Measurements from ENCODE around the gene RTKN.
A peak's percentile ranks its signal among the peaks of the same experiment; 100 is the strongest.
"Not testable (repeated sequence)": the region's sequence is repeated elsewhere in the genome, so short reads cannot be mapped to it uniquely, and the experiment has no call there.

RTKN gene

DNA sequence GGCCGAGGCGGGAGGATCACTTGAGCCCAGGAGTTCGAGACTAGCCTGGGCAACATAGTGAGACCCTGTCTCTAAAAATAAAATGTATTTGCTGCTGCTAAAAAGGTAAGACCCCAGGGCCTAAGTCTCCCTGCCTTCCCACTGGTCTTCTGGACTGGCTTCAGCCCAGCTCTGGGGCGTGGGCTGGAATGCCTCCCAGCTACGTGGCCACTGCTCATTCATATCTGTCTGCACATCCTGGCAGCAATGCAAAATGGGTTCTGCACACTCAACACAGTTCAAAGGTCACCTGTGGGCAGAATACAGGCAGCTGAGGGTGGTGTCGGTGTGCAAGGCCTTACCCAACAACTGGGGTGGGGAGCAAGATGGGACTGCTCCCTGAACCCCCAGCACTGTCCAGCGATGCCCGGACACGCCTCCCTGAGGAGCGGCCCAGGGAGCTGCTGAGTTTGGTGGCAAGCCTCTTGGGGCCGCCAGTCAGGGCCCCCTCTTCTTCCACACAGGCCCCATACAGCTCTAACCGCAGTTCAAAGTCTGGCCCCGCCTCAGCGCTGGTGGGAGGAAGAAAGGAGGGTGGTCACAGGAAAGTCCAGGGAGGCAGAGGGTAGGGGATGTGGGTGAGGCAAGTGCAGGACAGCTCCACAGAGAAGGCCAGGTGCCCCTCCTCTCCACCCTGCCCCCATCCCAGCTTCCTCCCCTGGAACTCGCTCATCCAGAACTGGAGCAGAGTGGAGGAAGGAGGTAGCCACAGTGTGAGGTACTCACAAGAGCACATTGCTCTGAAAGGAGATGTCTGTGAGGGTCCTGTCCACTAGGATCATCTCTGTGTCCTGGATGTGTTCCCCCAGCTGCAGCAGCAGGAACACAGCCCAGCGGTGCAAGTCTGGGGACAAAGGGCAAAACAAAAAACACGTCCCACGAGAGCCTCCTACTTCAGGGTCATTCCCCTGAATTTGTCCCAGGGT lies 12.0 kb downstream of the RTKN start:
- peak; percentile 19 for ATAC-seq

DNA sequence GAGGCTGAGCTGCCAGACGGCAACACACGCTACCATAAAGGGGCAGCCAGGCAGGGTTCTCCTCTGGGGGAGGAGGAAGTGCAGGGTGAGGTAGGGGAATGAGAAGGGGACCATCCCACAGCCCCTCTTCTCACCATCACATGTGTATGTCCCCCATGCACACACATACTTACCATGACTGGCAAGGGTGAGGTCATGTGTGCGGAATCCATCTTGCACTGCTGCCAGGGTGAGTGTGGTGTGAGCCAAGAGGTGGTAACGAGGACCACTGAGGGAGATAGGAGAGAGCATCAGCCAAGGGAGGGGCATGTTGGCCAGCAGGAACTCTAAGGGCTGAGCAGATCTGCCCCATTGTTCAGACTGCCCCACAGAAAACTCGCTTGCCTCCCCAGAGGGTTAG lies 13.1 kb downstream of the RTKN start:
- Mint-ChIP-seq H3K27me3 (no peaks in the 10 kb centered on the region), H3K4me1 (peaks cover under 1% of the 10 kb centered on the region), H3K4me3 (no peak overlapping the region), H3K27ac (peak overlapping the region in 1 of 2 donors; percentile 0), H3K9me3 (no peaks in the 10 kb centered on the region)
- ATAC-seq (no peak), DNase-seq (no peak)

More for the DNA sequence above, 12.0 kb downstream of the RTKN start:
- no peak for DNase-seq
- no peaks in the 10 kb centered on the region for H3K27me3 Mint-ChIP-seq
- H3K4me3 Mint-ChIP-seq, result no peak overlapping the region
- no peaks in the 10 kb centered on the region for H3K9me3 Mint-ChIP-seq
- peak overlapping the region in 1 of 2 donors; percentile 38 for H3K27ac Mint-ChIP-seq
- H3K4me1 Mint-ChIP-seq, result no peaks in the 10 kb centered on the region

DNA sequence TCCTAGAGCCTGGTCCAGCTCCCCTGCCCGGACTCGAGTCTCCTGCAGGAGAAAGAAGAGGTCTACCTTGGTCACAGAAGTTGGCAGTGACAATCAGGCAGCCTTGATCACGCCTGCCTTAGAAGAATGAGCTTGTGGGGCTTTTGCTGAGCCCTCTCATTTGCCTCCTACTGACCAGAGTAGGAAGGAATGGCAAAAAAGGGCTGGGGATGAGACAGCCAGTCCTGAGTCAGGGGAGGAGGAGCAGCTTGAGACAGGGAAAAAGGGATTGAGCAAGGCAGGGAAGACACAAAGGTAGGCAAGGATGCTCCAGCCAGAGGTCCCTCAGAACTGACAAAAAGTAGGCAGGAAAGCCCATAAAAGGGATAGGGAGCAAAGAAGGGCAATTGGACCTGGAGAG lies 14.2 kb downstream of the RTKN start:
- H3K4me3 Mint-ChIP-seq, result no peak overlapping the region

DNA sequence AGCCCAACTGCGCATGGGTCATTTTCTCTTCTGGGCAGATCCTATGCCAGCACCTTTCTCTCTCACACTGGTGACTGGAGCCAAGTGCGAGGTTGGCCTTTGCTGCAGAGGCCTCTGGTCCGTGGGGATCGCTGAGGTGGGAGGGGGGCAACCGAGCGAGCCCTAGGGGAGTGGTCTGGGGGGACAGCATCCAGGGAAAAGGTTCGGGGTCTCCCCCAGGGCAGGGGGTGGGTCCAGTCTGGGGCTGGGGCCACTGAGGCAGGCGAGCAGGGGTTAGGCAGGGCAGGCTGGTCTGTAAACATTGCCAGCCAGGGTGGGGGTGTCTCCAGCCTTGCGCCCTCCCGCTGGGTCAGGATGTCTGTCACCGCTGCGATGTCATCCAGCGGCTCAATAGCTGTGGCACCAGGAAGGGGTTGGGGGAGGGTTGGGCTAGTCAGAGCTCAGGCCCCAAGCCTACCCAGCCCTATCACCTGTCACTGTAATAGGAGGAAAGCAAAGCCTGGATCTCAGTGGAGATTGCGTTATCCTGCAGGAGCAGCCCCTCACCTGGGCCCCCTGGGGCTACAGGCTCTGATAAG lies 15.5 kb downstream of the RTKN start:
- no peaks in the 10 kb centered on the region for H3K9me3 Mint-ChIP-seq
- peaks cover 19% of the 10 kb centered on the region for H3K4me1 Mint-ChIP-seq
- H3K27ac Mint-ChIP-seq, result peak overlapping the region in 1 of 2 donors; percentile 24
- ATAC-seq (no peak), DNase-seq (no peak)
- H3K4me3 Mint-ChIP-seq, result no peak overlapping the region
- no peaks in the 10 kb centered on the region for H3K27me3 Mint-ChIP-seq

More for the DNA sequence above, 14.2 kb downstream of the RTKN start:
- H3K9me3 Mint-ChIP-seq, result no peaks in the 10 kb centered on the region
- no peak for DNase-seq
- H3K4me1 Mint-ChIP-seq, result peaks cover 12% of the 10 kb centered on the region
- H3K27ac Mint-ChIP-seq, result peak overlapping the region in 1 of 2 donors; percentile 1
- ATAC-seq, result no peak
- H3K27me3 Mint-ChIP-seq, result no peaks in the 10 kb centered on the region

DNA sequence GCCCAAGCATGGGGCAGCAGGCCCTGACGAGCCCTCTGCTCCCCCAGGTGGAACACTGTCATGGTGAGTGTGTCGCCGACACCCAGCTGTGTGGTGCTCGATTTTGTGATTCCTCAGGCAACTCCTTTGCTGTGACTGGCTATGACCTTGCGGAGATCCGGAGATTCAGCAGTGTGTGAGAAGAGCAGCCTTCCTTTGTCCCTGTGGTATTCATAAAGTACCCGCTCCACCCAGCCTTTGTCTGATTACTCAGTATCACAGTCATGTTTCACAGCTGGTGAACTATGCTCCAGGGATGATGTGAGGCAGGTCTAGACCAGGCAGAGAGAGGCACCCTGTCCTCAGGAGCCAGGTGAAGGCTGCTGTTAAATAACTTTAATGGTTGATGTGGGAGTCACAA lies 16.2 kb downstream of the RTKN start:
- Mint-ChIP-seq H3K4me1 (peaks cover 25% of the 10 kb centered on the region), H3K27ac (peak overlapping the region; percentile 36 to 43), H3K4me3 (no peak overlapping the region), H3K27me3 (no peaks in the 10 kb centered on the region), H3K9me3 (no peaks in the 10 kb centered on the region)
- ATAC-seq (no peak), DNase-seq (no peak)

DNA sequence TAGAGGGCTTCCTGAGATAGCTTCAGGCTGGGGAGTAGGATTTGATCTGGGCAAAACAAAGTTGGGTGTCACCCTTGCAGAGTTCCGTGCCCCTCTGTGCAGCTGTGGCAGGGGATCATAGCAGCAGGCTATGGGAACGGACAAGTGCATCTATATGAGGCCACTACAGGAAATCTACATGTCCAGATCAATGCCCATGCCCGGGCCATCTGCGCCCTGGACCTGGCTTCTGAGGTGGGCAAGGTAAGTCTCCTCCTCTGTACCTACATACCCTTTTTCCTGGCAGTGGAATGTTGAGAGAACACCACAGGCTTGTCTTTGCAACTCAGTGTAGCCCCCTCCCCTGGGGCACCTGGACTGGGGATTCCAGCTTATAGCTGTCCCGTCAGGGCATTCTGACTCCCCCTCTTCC lies 16.7 kb downstream of the RTKN start:
- Mint-ChIP-seq H3K4me3 (no peak overlapping the region), H3K4me1 (peaks cover 30% of the 10 kb centered on the region), H3K27ac (no peak overlapping the region), H3K27me3 (no peaks in the 10 kb centered on the region), H3K9me3 (no peaks in the 10 kb centered on the region)
- ATAC-seq (no peak), DNase-seq (no peak)

DNA sequence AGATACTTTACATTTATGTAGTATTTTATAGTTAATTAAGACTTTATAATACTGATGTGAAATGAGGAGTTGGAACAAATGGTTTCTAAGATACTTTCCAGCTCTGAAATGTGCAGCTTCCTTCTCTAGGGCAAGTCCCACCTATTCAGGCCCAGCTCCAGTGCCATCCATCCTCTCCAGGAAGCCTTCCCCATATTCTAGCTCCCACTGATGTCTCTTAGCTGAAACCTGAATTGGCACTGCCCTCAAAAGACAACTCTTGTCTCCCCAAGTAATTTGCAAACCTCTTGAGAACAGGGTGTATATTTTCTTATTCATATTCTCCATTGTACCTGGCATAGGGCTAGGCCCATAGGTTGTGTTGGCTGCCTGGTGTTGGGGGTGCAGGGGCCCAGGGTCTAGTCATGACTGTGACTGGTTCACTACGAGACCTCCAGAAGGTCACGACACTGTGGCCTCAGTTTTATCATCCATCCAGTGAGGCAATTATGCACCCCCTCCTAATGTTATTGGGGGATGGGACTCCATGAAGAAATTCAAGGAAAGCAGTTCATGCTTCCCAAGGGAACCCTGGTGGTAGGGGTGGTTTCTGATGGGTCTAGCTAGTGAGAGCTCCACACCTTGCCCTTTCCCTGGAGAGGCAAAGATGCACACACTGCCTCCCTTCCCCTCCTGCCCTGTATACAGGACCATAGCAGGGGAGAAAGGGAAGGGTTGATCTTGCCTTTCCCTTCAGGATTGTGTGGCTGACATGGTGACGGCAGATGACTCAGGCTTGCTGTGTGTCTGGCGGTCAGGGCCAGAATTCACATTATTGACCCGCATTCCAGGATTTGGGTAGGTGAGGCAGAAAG lies 17.4 kb downstream of the RTKN start:
- H3K4me3 Mint-ChIP-seq, result no peak overlapping the region
- no peaks in the 10 kb centered on the region for H3K9me3 Mint-ChIP-seq
- H3K27ac Mint-ChIP-seq, result no peak overlapping the region
- H3K4me1 Mint-ChIP-seq, result peaks cover 35% of the 10 kb centered on the region
- DNase-seq, result no peak
- H3K27me3 Mint-ChIP-seq, result no peaks in the 10 kb centered on the region
- ATAC-seq, result no peak

DNA sequence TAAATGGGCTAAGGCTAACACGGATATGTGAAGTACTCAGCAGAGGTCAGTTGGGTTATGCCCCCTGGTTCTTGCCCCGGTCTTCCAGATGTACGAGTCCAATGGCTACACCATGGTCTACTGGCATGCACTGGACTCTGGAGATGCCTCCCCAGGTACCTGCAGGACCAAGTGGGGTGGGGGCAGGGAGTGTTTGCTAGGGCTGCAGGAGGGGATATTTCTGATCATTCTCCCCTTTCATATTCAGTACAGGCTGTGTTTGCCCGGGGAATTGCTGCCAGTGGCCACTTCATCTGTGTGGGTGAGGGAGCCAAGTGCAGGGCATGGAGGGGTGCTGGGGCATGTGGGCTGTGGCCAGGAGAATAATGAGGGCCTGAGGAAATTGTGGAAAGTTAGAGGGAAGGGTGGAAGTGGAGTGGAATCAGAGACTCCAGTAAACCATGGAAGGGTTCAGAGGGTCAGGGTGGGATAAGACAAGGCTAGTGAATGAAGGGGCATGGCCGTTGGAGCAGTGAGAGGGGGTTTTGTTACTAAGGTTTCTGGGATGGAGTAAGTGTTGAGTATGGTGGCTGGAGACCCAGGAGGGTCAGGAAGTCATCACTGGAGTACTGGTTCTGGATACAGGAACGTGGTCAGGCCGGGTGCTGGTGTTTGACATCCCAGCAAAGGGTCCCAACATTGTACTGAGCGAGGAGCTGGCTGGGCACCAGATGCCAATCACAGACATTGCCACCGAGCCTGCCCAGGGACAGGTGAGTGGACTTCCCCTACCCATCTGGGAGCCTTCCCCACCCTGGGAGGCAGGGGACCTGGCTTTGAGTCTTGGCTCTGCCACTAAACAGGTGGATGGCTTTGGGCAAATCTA lies 18.3 kb downstream of the RTKN start:
- ATAC-seq, result no peak
- H3K27ac Mint-ChIP-seq, result no peak overlapping the region
- peaks cover 35% of the 10 kb centered on the region for H3K4me1 Mint-ChIP-seq

DNA sequence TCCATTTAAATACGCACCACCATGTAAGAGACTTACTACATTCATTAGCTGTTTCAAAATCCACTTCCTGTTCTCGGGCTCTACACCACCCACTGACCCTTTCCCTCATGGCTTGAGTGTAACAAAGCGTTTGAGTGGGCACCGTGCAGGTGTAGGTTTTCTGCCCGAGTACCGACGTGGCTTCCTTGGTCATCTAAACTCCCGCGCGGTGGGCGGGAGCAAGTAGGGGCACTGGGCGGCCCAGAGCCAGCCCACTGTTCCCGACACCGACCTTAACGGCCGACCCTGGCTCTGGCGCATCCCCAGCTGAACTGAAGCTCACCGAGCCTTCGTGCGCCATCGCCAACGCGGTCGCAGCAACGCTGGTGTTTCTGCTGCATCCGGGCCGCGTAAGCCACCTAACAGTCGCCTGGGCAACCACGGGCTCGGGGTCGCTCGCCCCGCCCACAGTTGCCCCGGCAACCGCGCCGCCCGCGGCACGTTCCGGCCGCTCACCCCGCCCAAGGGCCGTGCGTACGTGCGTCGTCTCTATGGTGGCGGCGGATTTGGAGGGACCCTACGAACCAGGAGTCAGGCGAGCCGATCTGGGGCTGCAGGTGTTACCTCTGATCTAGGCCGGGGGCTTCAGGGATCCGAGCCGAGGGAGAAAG lies 20.4 kb downstream of the RTKN start, which contains the start of the genes C2orf81 and WDR54:
TSS of gene C2orf81 (minus strand) at position 399 of the 650 bp plus-strand sequence. CDS start at position 340, 59 bp downstream.
TSS of gene WDR54 (plus strand) at position 510 of the 650 bp plus-strand sequence. CDS start 424 bp downstream, outside the sequence.
- Mint-ChIP-seq H3K9me3 (no peaks in the 10 kb centered on the region), H3K27me3 (no peaks in the 10 kb centered on the region), H3K4me1 (peaks cover 42% of the 10 kb centered on the region), H3K4me3 (peak within 1 kb of the TSS; percentile 98 to 100), H3K27ac (peak within 1 kb of the TSS; percentile 97 to 100)
- DNase-seq (peak; percentile 95 to 96), ATAC-seq (peak; percentile 95)

More for the DNA sequence above, 18.3 kb downstream of the RTKN start:
- no peaks in the 10 kb centered on the region for H3K27me3 Mint-ChIP-seq
- peak overlapping the region; percentile 98 to 100 for H3K4me3 Mint-ChIP-seq
- no peaks in the 10 kb centered on the region for H3K9me3 Mint-ChIP-seq
- no peak for DNase-seq

DNA sequence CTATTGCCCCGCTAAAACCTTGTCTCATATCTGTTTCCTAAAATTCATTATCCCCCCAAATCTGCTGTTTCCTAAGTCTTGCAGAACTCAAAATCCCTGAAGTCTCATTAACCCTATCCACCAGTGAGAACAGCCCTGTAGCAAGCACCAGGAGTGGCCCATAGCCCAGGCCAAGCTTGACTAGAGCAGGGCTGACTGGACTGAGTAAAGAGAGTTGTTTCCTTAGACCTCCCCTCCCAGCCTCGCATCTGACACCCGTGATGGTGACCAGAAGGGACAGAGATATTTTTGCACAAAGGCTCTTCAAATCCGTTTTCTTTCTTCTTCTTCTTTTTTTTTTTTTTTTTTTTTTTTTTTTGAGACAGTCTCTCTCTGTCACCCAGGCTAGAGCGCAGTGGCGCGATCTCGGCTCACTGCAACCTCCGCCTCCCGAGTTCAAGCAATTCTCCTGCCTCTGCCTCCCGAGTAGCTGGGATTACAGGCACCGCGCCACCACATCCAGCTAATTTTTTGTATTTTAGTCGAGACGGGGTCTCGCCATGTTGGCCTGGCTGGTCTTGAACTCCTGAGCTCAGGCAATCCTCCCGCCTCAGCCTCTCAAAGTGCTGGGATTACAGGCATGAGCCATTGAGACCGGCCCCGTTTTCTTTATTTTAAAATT lies 21.2 kb downstream of the RTKN start:
- DNase-seq, H3K27me3 Mint-ChIP-seq, ATAC-seq, H3K9me3 Mint-ChIP-seq: not testable (repeated sequence)
- Mint-ChIP-seq H3K4me1 (peaks cover 50% of the 10 kb centered on the region), H3K4me3 (peak overlapping the region; percentile 98 to 100), H3K27ac (peak overlapping the region; percentile 85 to 100)

DNA sequence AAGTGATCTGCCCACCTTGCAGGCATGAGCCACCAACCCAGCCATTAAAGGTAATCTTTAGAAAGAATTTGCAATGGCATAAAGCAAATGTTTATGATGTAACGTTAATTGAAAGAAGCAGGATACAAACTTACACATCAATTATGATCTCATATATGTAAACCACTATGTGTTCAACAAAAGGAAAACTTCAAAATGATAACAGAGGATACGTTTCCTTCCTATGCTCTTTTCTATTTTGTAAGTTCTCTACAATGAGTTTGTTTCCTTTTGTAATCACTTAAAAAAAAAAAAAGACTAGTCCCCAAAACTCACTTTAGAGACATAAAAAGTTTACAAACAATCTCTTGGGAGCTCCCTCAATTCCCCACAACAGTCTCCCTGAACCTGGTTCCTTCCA lies 21.7 kb downstream of the RTKN start:
- H3K27ac Mint-ChIP-seq, result peak overlapping the region in 1 of 2 donors; percentile 28
- no peak for ATAC-seq
- no peak for DNase-seq
- H3K4me3 Mint-ChIP-seq, result peak overlapping the region; percentile 11 to 16
- H3K4me1 Mint-ChIP-seq, result peaks cover 55% of the 10 kb centered on the region
- no peaks in the 10 kb centered on the region for H3K9me3 Mint-ChIP-seq
- H3K27me3 Mint-ChIP-seq, result no peaks in the 10 kb centered on the region

DNA sequence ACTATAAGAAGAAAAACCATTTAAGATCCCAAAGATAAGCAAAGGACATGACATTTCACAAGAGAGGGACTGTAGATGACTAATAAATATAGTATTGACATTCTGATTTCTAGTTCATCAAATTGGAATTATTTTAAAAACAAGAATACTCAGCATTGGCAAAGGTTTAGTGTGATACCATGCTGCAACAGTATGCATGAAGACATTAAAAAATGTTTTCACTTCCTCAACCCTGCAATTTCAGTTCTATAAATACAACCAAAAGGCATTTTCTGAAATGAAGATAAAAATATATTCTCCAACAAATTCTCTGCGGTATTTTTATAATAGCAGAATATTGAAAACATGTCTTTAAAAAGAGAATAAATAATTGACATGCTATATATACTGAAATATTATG lies 22.4 kb downstream of the RTKN start:
- Mint-ChIP-seq H3K27ac (no peak overlapping the region), H3K27me3 (peaks cover 4% of the 10 kb centered on the region), H3K9me3 (no peaks in the 10 kb centered on the region), H3K4me3 (no peak overlapping the region), H3K4me1 (peaks cover 61% of the 10 kb centered on the region)
- DNase-seq, result no peak
- ATAC-seq, result no peak

DNA sequence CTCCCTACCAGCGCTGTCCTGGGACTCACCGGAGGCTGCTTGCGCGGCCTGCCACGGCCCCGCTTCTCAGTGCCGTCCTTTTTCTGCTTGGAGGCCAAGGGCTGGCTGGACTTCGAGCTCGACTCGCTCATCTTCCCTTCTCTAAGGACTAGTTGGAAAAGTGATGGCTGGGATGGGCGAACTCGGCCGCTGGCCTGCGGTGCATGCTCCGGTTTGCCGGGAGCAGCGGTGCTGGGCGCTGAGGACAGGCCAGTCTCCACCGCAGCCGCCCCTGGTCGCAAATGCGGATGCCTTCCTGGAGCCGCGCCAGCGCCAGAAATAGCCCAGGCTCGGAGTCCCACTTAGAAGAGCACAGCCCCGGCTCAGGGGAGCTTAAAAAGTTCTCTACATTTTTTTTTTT lies 23.4 kb downstream of the RTKN start:
- ATAC-seq (no peak), DNase-seq (no peak)
- H3K4me3 Mint-ChIP-seq, result no peak overlapping the region
- H3K27ac Mint-ChIP-seq, result no peak overlapping the region
- H3K4me1 Mint-ChIP-seq, result peaks cover 66% of the 10 kb centered on the region
- no peaks in the 10 kb centered on the region for H3K9me3 Mint-ChIP-seq
- peaks cover 15% of the 10 kb centered on the region for H3K27me3 Mint-ChIP-seq

DNA sequence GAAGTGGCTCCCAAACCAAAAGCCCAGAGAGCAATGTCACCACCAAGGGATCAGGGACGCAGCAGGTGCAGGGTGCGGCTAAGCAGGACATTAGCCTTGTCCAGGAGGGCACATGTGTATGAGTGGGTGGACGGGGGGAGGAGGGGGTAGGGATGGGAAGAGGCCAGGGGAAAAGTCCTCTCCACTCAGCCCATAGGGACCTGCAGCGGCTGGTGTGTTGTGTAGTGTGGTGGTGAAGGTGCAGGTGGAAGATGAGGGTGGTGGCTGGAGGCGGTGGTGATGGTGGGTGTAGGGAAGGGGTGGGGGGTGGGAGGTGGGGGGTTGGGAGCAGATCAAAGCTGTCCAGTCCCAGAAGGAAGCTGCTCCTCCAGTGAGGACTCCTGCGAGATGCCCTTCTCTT lies 24.0 kb downstream of the RTKN start:
- Mint-ChIP-seq H3K27ac (no peak overlapping the region), H3K9me3 (no peaks in the 10 kb centered on the region), H3K4me3 (no peak overlapping the region), H3K4me1 (peaks cover 62% of the 10 kb centered on the region), H3K27me3 (peaks cover 17% of the 10 kb centered on the region)
- ATAC-seq (no peak), DNase-seq (no peak)

All from stimulated activated naive CD8-positive, alpha-beta T cell treated with anti-CD3 and anti-CD28 coated beads, Interleukin-15, amount 100 ng/mL, for 72 hours (primary cell).